ENCODE measurements around the gene ILRUN.
A peak's percentile ranks its signal among the peaks of the same experiment; 100 is the strongest.
"Not testable (repeated sequence)": the region's sequence is repeated elsewhere in the genome, so short reads cannot be mapped to it uniquely, and the experiment has no call there.

ILRUN gene

GRCh38 chr6:34664256-34664971, 32.2 kb downstream of the ILRUN start:
- H3K9me3 ChIP-seq (ENCODE audit: control insufficient read depth in 2 of 2, low read length in 2 of 2): no peaks in the 10 kb centered on the region
- H3K27me3 ChIP-seq (ENCODE audit: control insufficient read depth in 1 of 2, insufficient read depth in 2 of 2, low read length in 2 of 2): no peaks in the 10 kb centered on the region
- H3K4me3 ChIP-seq (ENCODE audit: low read length in 2 of 2): no peak overlapping the region
- H3K9ac ChIP-seq (ENCODE audit: low read length in 2 of 2): no peak overlapping the region
- no peaks in the 10 kb centered on the region for H3K36me3 ChIP-seq (ENCODE audit: control insufficient read depth in 2 of 2, insufficient read depth in 2 of 2, low read length in 2 of 2)
- peaks cover 2% of the 10 kb centered on the region for H3K4me1 ChIP-seq (ENCODE audit: control insufficient read depth, insufficient read depth, low read length)
- no peak overlapping the region for H3K27ac ChIP-seq (ENCODE audit: low read length)

- no peak overlapping the region for H3K4me3 ChIP-seq (ENCODE audit: low read length in 2 of 2)
- no peak overlapping the region for H3K27ac ChIP-seq (ENCODE audit: low read length)
- H3K9me3 ChIP-seq (ENCODE audit: control insufficient read depth in 2 of 2, low read length in 2 of 2): no peaks in the 10 kb centered on the region
- H3K4me1 ChIP-seq (ENCODE audit: control insufficient read depth, insufficient read depth, low read length): peaks cover 2% of the 10 kb centered on the region
- no peak overlapping the region for H3K9ac ChIP-seq (ENCODE audit: low read length in 2 of 2)
- no peaks in the 10 kb centered on the region for H3K36me3 ChIP-seq (ENCODE audit: control insufficient read depth in 2 of 2, insufficient read depth in 2 of 2, low read length in 2 of 2)
- H3K27me3 ChIP-seq (ENCODE audit: control insufficient read depth in 1 of 2, insufficient read depth in 2 of 2, low read length in 2 of 2): no peaks in the 10 kb centered on the region
These were observed 32.7 kb downstream of the ILRUN start for GRCh38 chr6:34663831-34664255.

DNA sequence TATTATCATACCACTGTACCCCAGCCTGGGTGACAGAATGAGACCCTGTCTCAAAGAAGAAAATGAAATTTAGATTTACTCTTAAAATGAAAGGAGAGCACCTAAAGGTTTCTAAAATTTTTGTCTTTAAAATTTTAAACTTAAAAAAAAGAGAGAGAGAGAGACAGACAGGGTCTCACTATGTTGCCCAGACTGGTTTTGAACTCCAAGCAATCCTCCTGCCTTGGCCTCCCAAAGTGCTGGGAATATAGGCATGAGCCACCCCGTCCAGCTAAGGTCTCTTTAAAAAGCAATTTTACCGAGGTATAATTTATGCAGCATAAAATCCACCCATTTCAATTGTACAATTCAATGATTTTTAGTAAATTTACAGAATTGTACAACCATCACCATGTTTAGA, 33.2 kb downstream of the ILRUN start:
- peaks cover 2% of the 10 kb centered on the region for H3K4me1 ChIP-seq (ENCODE audit: control insufficient read depth, insufficient read depth, low read length)
- H3K9me3 ChIP-seq (ENCODE audit: control insufficient read depth in 2 of 2, low read length in 2 of 2): no peaks in the 10 kb centered on the region
- H3K27me3 ChIP-seq (ENCODE audit: control insufficient read depth in 1 of 2, insufficient read depth in 2 of 2, low read length in 2 of 2): no peaks in the 10 kb centered on the region
- no peaks in the 10 kb centered on the region for H3K36me3 ChIP-seq (ENCODE audit: control insufficient read depth in 2 of 2, insufficient read depth in 2 of 2, low read length in 2 of 2)
- no peak overlapping the region for H3K4me3 ChIP-seq (ENCODE audit: low read length in 2 of 2)
- no peak overlapping the region for H3K27ac ChIP-seq (ENCODE audit: low read length)
- H3K9ac ChIP-seq (ENCODE audit: low read length in 2 of 2): no peak overlapping the region

- no peak overlapping the region for H3K27ac ChIP-seq (ENCODE audit: low read length)
- peaks cover 14% of the 10 kb centered on the region for H3K4me1 ChIP-seq (ENCODE audit: control insufficient read depth, insufficient read depth, low read length)
These were observed 35.2 kb downstream of the ILRUN start for GRCh38 chr6:34661357-34661756.

DNA sequence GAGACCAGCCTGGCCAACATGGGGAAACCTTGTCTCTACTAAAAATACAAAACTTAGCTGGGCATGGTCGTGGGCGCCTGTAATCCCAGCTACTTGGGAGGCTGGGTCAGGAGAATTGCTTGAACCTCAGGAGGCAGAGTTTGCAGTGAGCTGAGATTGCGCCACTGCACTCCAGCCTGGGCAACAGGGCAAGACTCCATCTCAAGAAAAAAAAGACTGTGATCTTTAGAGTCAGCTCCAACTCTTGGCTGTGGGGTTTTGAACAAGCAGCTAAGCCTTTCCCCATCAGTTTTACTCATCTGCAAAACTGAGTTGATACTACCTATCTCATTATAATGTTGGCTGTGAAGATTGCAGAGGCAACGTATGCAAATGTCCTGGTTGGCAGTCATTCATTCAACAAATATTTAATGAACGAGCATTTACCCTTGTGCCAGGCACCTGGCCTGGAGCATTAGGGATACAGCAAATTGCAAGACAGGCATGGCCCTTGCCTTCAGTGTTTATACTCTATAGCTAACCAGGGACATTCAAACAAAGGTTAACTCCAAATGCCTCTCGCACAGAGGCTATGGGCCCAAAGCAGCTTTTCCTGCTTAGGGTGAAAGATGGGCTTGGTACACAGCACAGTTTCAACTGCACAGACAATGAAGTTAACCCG, 37.8 kb downstream of the ILRUN start:
- H3K9me3 ChIP-seq (ENCODE audit: control insufficient read depth in 2 of 2, low read length in 2 of 2): no peaks in the 10 kb centered on the region
- H3K36me3 ChIP-seq (ENCODE audit: control insufficient read depth in 2 of 2, insufficient read depth in 2 of 2, low read length in 2 of 2): no peaks in the 10 kb centered on the region
- no peaks in the 10 kb centered on the region for H3K27me3 ChIP-seq (ENCODE audit: control insufficient read depth in 1 of 2, insufficient read depth in 2 of 2, low read length in 2 of 2)
- H3K4me3 ChIP-seq (ENCODE audit: low read length in 2 of 2): no peak overlapping the region
- peaks cover 15% of the 10 kb centered on the region for H3K4me1 ChIP-seq (ENCODE audit: control insufficient read depth, insufficient read depth, low read length)
- H3K9ac ChIP-seq (ENCODE audit: low read length in 2 of 2): no peak overlapping the region
- H3K27ac ChIP-seq (ENCODE audit: low read length): no peak overlapping the region

More at GRCh38 chr6:34661357-34661756, 35.2 kb downstream of the ILRUN start:
- Histone ChIP-seq H3K4me3 (ENCODE audit: low read length in 2 of 2) (no peak overlapping the region), H3K27me3 (ENCODE audit: control insufficient read depth in 1 of 2, insufficient read depth in 2 of 2, low read length in 2 of 2) (no peaks in the 10 kb centered on the region), H3K9ac (ENCODE audit: low read length in 2 of 2) (no peak overlapping the region), H3K9me3 (ENCODE audit: control insufficient read depth in 2 of 2, low read length in 2 of 2) (no peaks in the 10 kb centered on the region), H3K36me3 (ENCODE audit: control insufficient read depth in 2 of 2, insufficient read depth in 2 of 2, low read length in 2 of 2) (no peaks in the 10 kb centered on the region)

GRCh38 chr6:34657979-34658480, 38.5 kb downstream of the ILRUN start:
- not testable (repeated sequence) for H3K27me3 ChIP-seq (ENCODE audit: control insufficient read depth in 1 of 2, insufficient read depth in 2 of 2, low read length in 2 of 2); H3K36me3 ChIP-seq (ENCODE audit: control insufficient read depth in 2 of 2, insufficient read depth in 2 of 2, low read length in 2 of 2); H3K9me3 ChIP-seq (ENCODE audit: control insufficient read depth in 2 of 2, low read length in 2 of 2)
- peak overlapping the region; percentile 68 to 72 for H3K4me3 ChIP-seq (ENCODE audit: low read length in 2 of 2)
- H3K4me1 ChIP-seq (ENCODE audit: control insufficient read depth, insufficient read depth, low read length): peaks cover 15% of the 10 kb centered on the region
- peak overlapping the region; percentile 84 for H3K27ac ChIP-seq (ENCODE audit: low read length)
- peak overlapping the region; percentile 34 to 48 for H3K9ac ChIP-seq (ENCODE audit: low read length in 2 of 2)

DNA sequence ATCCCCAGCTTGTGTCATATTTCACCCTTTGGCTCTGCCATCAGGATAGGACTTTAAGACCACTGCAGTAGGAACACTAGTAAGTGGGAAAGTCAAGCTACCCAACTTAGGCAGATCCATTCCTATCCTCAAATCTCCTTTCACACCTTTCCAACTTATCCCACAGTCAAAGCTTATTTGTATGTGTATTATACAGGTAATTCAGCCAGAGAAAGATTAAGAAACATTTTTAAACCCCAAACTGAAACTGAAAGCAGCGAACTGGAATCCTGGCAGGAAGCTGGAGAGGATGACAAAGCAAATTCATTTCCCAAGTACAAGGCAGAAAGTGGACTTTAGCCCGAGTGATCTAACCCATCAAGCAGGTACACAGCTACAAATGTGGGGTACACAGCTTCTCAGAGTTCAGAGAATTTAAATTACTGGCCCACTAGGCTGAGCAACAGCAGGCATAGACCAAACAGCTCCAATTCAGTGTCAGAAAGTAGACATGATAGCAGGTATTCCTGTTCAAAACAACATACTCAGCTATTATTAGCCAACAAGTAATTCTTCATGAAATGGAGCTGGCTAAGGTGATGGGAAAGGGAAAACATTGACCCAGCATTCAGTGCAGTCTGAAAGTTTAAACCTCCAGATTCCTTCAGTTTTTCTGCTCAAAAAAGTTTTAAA, 39.1 kb downstream of the ILRUN start:
- peak overlapping the region; percentile 84 for H3K27ac ChIP-seq (ENCODE audit: low read length)
- no peaks in the 10 kb centered on the region for H3K9me3 ChIP-seq (ENCODE audit: control insufficient read depth in 2 of 2, low read length in 2 of 2)
- no peaks in the 10 kb centered on the region for H3K27me3 ChIP-seq (ENCODE audit: control insufficient read depth in 1 of 2, insufficient read depth in 2 of 2, low read length in 2 of 2)
- H3K9ac ChIP-seq (ENCODE audit: low read length in 2 of 2): peak overlapping the region; percentile 35 to 48
- H3K4me3 ChIP-seq (ENCODE audit: low read length in 2 of 2): peak overlapping the region; percentile 68 to 72
- H3K4me1 ChIP-seq (ENCODE audit: control insufficient read depth, insufficient read depth, low read length): peaks cover 15% of the 10 kb centered on the region
- H3K36me3 ChIP-seq (ENCODE audit: control insufficient read depth in 2 of 2, insufficient read depth in 2 of 2, low read length in 2 of 2): peaks cover 0 to 2% of the 10 kb centered on the region in 2 donors

DNA sequence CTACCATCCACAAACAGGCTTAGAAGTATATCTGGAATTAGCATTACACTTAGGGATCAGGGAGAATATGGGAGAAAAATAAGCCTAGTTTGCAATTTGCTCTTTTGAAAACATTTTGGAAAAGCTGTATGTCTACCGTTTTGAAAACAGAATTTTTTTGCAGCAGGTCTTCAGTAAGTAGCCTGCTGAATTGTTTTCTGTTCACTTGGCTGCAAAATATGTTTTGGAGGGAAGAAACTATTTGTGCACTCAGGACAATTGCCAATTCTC, 39.6 kb downstream of the ILRUN start:
- Histone ChIP-seq H3K27ac (ENCODE audit: low read length) (peak overlapping the region; percentile 84), H3K27me3 (ENCODE audit: control insufficient read depth in 1 of 2, insufficient read depth in 2 of 2, low read length in 2 of 2) (no peaks in the 10 kb centered on the region), H3K36me3 (ENCODE audit: control insufficient read depth in 2 of 2, insufficient read depth in 2 of 2, low read length in 2 of 2) (peaks cover 0 to 2% of the 10 kb centered on the region in 2 donors), H3K9me3 (ENCODE audit: control insufficient read depth in 2 of 2, low read length in 2 of 2) (no peaks in the 10 kb centered on the region), H3K4me3 (ENCODE audit: low read length in 2 of 2) (peak overlapping the region; percentile 68 to 72), H3K9ac (ENCODE audit: low read length in 2 of 2) (peak overlapping the region; percentile 35 to 48), H3K4me1 (ENCODE audit: control insufficient read depth, insufficient read depth, low read length) (peaks cover 15% of the 10 kb centered on the region)

GRCh38 chr6:34656378-34657036, 40.1 kb downstream of the ILRUN start:
- H3K4me1 ChIP-seq (ENCODE audit: control insufficient read depth, insufficient read depth, low read length): peaks cover 15% of the 10 kb centered on the region
- peak overlapping the region; percentile 21 to 35 for H3K9ac ChIP-seq (ENCODE audit: low read length in 2 of 2)
- H3K36me3 ChIP-seq (ENCODE audit: control insufficient read depth in 2 of 2, insufficient read depth in 2 of 2, low read length in 2 of 2): peaks cover 0 to 2% of the 10 kb centered on the region in 2 donors
- no peaks in the 10 kb centered on the region for H3K9me3 ChIP-seq (ENCODE audit: control insufficient read depth in 2 of 2, low read length in 2 of 2)
- H3K27me3 ChIP-seq (ENCODE audit: control insufficient read depth in 1 of 2, insufficient read depth in 2 of 2, low read length in 2 of 2): no peaks in the 10 kb centered on the region
- H3K27ac ChIP-seq (ENCODE audit: low read length): peak overlapping the region; percentile 84
- H3K4me3 ChIP-seq (ENCODE audit: low read length in 2 of 2): peak overlapping the region; percentile 68 to 72

- H3K4me3 ChIP-seq (ENCODE audit: low read length in 2 of 2): peak overlapping the region; percentile 29 to 72
- H3K9me3 ChIP-seq (ENCODE audit: control insufficient read depth in 2 of 2, low read length in 2 of 2); H3K36me3 ChIP-seq (ENCODE audit: control insufficient read depth in 2 of 2, insufficient read depth in 2 of 2, low read length in 2 of 2); H3K27me3 ChIP-seq (ENCODE audit: control insufficient read depth in 1 of 2, insufficient read depth in 2 of 2, low read length in 2 of 2): not testable (repeated sequence)
- H3K9ac ChIP-seq (ENCODE audit: low read length in 2 of 2): peak overlapping the region in 1 of 2 donors; percentile 18
- peaks cover 15% of the 10 kb centered on the region for H3K4me1 ChIP-seq (ENCODE audit: control insufficient read depth, insufficient read depth, low read length)
- peak overlapping the region; percentile 84 for H3K27ac ChIP-seq (ENCODE audit: low read length)
These were observed 40.6 kb downstream of the ILRUN start for GRCh38 chr6:34655876-34656377.

Measured in stomach smooth muscle (tissue), 2 donors.